Right renal pelvis (tissue), 4 donors: ENCODE data around the gene NLE1. TPM values are rescaled to one million over a fixed set of nuclear protein-coding genes. Genes with fewer than 3 reads are reported as not detected.
"Not testable (repeated sequence)": the region's sequence is repeated elsewhere in the genome, so short reads cannot be mapped to it uniquely, and the experiment has no call there.

Experiments
- DNase-seq, 4 donors: peaks; one replicate each; pipeline ENCODE4 v3.0.0-alpha.2; 2013; ENCODE audit warnings: low read depth in 4 of 4, low spot score in 3 of 4, missing footprints in 1 of 4
- polyA plus RNA-seq, 4 donors: library from polyadenylated mRNA; unstranded; fragments of 120-200 nt; gene quantifications; one replicate each; pipeline ENCODE4 v1.2.1, GENCODE V29; 2013; ENCODE audit not compliant: insufficient read length in 4 of 4

NLE1 gene
- polyA plus RNA-seq, 4 donors, result 15.8 to 20.8 (median 18.8) TPM

DNA sequence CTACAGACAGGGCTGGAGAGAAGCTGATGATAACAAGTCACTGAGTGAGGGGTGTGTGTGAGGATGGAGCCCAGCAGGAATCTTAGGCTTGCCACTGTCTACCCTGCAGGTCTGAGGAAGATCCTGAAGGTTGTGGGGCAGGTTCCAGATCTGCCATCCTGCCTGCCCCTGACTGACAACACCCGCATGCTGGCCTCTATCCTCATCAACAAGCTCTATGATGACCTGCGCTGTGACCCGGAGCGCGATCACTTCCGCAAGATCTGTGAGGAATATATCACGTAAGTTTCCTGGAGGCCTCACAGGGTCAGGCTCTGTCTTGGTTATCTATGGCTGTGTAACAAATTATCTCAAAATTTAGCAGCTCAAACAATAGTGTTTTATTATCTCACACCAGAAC, 21.8 kb upstream of the NLE1 start:
- DNase-seq, result no peak

DNA sequence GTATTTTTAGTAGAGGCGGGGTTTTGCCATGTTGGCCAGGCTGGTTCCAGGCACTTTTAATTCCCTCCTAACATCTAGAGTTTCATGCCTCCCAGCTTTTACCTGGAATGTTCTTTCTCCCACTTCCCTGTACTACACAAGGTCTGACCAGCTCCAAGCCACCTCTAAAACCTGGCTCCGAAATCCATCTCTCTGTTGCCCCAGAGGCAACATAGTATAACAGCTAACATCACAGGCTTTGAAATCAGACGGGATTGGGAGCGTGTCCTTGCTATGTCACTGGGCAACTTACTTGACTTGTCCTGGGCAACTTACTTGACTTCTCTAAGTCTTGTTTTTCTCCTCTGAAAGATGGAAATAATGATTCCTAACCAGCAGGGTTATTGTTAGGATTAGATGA, 20.7 kb upstream of the NLE1 start:
- no peak for DNase-seq

DNA sequence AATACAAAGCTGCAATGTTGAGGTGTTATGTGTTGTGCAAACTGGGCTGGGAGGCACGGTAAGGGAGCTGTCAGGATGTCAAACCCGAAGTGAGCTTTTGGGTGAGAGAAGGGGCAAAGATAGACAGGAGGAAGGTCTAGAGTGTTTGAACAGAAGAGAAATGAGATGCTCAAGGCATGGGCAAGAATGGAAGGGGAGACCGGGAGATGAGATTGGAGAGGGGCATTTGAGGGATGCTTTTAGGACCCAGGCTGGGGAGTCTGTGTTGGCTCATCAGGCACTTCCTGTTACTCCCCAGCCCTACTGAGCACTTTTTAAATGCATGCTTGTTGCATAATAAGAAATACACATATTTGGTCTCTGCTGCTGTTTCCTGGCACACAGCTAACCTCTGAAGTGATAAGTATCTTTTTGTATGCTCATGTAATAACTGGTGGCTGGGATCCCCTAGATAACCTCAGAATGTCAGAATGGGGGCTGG, 19.2 kb upstream of the NLE1 start:
- DNase-seq, result no peak

DNA sequence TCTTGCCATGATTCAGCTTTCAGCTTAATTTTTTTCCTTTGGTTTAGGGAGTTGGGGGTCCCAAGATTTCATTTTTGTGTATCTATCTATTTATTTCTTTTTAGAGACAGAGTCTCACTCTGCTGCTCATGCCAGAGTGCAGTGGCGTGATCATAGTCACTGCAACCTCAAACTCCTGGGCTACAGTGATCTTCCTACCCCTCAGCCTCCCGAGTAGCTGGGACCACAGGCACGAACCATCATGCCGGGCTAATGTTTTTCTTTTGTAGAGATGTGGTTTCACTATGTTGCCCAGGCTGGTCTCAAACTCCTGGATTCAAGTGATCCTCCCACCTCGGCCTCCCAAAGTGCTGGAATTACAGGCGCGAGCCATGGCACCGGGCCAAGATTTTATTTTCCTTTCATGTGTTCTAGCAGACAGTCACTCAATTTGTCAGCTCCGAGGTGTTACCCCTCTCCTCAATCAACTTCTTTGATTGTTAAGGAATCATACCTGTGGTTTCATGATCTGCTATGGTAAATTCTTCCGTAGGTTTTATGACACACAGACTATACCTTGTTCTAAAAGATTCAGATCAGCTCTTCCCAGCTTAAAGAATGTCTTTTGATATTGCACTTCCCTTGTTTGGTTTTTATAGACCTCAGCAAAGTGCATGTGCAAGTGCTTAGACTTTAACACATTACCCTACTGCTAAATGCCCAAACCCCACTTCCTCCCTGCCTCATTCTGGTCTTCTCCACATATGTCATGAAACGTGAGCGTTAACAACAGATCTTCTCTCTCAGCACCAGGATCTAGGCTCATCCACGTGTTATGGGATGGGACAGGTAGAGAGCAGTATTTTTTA, 18.5 kb upstream of the NLE1 start:
- DNase-seq, result no peak

DNA sequence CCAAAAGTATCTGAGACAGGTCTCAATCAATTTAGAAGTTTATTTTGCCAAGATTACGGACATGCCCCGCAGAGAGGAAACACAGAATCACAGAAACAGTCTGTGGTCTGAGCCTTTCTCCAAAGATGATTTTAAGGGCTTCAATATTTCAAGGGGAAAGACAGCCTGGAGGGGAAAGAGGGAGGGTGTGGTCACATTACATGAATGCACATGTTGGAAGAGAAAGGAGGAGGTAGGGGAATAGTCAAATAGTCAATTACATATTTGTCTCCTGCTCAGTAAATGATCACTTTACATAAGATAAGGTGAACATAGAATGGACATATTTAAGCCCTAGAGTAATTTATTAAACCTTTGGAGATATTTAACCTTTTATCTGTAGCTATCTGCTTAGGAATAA, 17.8 kb upstream of the NLE1 start:
- no peak for DNase-seq

DNA sequence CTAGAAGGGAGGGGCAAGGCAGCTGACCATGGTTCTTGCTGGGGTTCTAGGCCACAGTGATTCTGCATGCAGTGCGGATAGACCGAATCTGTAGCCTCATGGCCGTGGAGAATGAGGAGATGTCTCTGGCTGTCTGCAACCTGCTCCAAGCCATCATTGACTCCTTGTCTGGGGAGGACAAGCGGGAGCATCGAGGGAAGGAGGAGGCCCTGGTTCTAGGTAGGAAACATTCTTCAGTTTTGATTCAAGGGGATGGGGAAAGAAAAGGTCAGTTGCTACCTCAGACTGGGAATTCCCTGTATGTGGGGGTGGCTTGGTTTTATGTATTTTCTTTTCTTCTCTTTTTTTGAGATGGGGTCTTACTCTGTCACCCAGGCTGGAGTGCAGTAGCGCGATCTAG, 13.1 kb upstream of the NLE1 start:
- no peak for DNase-seq

DNA sequence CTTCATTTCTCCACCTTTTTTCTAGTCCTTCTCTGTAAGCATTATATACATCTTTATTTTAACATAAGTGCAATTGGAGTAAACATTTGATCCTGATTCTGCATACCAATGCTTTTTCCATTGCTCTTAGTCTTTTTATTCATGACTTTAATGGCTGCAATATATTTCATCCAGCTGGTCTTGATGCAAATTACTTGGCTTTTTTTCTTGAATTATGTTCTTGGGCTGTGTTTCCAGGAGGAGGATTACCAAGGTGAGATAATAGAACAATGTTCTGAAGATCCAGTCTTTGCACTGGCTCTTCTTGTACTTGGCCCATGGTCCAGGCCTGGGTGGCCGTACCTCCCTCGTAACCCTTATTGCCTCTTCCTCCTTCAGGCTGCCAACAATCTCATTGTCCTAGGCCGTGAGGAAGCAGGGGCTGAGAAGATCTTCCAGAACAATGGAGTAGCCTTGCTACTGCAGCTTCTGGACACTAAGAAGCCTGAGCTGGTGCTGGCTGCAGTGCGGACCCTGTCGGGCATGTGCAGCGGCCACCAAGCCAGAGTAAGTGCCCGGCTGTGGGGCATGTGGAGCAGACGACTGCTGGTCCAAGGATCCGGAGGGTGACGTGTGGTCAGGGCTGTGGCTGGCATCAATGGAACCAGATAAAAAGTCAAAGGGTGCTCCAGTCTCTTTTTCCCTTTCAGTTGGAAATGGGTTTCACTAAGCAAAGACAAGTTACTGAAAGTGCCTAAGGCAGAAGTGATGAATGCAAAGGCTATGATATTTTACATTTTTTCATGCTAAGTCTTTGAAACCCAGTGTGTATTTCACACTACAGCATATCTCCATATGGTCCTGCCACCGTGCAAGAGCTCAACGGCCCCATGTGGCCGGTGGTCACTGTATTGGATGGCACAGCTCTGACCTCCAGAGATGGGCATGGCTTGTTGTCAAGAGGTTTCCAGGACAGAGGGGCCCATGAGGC, 12.4 kb upstream of the NLE1 start:
- no peak for DNase-seq

DNA sequence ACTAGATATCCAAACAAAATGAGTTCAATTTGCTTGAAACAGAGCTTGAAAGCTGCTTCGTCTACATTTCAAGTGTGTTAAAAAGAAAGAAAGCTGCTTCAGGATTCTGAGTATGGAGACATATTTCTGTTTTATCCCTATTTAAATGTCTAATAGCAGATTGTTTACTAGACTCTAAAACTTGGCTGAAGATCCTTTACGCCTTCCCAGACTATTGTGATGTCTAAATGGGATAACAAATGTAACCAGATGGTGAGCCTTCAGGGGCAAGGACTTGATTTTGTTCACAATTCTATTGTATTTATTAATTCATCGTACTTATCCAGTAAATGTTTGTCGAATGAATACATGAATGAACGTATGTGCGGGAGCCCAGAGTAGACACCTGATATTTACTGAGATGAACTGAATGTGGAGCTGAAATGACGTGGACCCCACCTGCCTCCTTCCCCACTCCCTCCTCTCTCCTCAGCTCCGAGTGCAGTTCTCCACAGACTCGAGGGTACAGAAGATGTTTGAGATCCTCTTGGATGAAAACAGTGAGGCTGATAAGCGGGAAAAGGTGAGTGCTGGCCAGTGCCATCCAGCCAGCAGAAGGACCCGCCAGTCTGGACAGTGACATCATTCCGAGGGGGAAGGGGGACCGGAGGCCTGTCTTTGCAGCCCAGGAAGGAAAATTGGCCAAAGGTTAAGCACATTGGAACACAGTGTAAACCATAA, 10.5 kb upstream of the NLE1 start:
- DNase-seq, result no peak

DNA sequence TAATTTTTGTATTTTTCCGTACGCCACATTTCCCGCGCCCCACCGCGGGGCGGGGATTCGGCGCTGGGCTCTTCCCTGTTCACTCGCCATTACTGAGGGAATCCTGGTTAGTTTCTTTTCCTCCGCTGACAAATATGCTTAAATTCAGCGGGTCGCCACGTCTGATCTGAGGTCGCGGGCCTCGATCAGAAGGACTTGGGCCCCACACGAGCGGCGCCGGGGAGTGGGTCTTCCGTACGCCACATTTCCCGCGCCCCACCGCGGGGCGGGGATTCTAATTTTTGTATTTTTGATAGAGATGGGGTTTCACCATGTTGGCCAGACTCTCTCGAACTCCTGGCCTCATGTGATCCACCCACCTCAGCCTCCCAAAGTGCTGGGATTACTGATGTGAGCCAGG, 9.0 kb upstream of the NLE1 start:
- not testable (repeated sequence) for DNase-seq

DNA sequence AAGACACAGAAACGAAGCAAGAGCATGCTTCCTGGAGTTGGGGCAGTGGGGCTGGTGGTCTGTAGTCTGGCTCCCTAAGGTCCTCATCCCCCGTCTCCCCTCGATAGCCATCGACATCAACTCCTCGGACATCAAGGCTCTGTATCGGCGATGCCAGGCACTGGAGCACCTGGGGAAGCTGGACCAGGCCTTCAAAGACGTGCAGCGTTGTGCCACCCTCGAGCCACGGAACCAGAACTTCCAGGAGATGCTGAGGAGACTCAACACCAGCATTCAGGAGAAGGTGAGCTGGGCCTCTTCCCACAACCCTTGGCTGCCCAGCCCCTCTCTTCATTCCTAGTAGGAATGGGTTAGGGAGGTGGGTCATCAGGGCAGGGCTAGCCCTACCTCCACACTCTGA, 7.8 kb upstream of the NLE1 start:
- DNase-seq, result no peak

DNA sequence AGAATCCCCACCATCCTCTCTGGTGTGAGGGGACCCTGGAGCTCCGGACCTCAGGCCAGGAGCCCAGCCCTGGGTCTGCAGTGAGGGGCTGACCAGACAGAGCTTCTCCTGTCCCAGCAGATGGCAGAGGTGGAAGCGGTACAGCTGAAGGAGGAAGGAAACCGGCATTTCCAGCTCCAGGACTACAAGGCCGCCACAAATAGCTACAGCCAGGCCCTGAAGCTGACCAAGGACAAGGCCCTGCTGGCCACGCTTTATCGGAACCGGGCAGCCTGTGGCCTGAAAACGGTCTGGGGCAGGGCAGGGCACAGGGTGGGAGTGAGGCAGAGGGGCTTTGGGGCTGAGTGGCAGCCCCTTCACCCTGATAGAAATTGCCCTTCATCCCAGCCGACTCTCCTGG, 6.0 kb upstream of the NLE1 start:
- no peak for DNase-seq

DNA sequence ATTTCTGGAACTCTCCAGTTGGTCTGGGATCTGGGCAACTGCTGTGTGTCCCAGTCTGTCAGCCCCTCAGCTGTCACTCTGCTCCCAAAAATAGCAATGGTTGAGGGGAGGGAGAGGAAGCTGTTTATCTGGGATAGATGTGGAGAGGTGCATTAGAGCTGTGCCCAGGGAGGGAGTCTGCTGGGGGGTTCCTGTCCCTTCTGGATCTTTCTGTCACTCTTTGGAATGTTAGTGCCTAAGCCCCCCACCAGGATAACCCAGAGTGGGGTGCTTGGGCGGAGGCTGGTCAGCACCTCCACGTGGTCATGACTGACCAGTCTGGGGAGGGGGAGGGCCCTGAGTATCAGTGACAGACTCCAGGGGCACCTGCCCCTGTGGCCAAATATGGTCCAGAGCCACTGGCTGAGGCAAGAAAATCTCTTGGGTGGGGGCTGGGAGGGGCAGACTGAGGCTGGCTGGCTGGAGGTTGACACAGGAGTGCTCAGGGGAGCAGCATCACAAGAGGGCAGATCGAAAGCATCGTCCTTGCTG, 5.3 kb upstream of the NLE1 start, which contains the start of gene UNC45B:
Gene UNC45B (plus strand): TSS at position 443 of the 531 bp plus-strand sequence. CDS start 447 bp downstream, outside the sequence.
- DNase-seq, result no peak

DNA sequence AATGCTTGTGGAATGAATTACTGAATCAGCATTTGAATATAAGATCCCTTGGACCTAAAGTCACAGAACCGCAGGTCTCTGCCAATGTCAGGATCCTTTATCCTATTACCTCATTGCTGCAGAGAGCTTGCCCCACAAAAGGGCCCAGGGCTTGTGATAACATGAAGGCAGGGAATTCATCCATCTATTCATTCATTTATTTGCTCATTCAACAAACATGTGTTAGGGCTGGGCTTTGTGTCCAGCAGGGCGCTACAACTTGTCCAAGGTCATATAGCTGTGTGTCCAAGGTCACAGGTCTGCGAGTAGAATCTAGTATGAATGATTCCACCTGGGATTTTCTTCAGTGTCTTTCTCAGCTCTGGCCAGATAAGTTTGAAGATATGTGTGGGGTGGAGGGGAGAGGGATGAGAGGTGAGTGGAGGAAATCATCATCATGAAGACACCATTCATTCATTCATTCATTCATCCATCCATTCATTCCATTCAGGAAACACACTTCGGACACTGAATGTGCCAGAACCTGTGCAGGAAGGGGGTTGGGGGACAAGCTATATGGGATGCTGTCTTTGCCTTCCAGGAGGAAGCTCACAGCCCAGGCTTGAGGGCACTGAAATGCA, 4.2 kb upstream of the NLE1 start:
- DNase-seq, result no peak

DNA sequence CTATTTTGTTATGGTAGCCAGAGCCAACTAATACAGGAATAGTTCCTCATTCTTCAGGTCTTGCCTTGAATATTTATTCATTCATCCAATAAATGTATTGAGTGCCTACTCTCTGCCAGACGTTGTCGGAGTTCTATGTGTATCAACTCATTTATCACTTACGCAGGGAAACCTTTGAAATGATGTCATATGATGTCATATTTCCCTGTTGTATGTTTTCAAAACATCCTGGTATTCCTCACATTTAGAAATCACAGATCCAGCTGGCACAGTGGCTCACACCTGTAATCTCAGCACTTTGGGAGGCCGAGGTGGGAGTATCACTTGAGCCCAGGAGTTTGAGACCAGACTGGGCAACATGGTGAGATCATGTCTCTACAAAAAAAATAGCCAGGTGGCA, 2.7 kb upstream of the NLE1 start:
- DNase-seq, result no peak

DNA sequence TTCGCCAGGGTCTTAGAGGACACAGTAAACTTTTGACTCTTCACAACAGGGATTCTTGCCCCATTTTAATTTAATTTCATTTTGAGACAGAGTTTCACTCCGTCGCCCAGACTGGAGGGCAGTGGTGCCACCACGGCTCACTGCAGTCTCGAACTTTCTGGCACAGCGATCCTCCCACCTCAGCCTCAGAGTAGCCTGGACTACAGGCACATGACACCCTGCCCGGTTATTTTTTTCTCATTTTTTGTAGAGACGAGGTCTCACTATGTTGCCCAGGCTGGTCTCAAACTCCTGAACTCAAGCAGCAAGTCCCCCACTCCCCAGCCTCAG, 329 bp upstream of the NLE1 start:
- DNase-seq, result no peak

DNA sequence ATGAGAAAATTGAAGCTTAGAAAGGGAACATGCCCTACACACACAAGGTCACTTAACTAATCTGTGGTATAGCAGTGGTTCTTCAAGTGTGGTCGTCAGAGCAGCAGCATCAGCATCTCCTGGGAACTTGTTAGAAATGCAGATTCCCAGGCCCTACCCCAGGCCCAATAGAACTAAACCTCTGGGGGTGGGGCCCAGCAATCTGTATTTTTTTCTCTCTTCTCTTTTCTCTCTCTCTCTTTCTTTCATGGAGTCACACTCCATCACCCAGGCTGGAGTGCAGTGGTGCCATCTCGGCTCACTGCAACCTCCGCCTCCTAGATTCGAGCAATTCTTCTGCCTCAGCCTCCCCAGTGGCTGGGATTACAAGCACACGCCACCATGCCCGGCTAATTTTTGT, 3.9 kb downstream of the NLE1 start:
- DNase-seq, result no peak

DNA sequence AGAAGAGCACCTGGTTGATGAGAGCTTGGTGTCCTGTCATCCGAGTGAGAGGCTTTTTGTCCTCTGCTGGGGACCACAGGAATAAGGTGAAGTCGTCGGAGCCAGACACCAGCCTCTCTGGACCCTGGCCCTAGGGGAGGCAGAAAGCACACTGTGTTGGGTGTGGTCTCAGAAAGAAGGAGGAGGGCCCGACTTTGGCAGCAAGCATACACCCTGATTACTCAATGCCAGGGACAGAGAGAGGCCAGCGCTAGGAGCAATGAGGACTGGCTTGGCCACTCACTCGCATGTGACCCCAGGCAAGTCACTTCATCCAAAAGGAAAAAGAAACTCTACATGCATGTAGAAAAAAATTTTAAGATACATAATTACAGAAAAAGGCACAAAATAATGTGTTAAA, 6.8 kb downstream of the NLE1 start:
- DNase-seq, result no peak

DNA sequence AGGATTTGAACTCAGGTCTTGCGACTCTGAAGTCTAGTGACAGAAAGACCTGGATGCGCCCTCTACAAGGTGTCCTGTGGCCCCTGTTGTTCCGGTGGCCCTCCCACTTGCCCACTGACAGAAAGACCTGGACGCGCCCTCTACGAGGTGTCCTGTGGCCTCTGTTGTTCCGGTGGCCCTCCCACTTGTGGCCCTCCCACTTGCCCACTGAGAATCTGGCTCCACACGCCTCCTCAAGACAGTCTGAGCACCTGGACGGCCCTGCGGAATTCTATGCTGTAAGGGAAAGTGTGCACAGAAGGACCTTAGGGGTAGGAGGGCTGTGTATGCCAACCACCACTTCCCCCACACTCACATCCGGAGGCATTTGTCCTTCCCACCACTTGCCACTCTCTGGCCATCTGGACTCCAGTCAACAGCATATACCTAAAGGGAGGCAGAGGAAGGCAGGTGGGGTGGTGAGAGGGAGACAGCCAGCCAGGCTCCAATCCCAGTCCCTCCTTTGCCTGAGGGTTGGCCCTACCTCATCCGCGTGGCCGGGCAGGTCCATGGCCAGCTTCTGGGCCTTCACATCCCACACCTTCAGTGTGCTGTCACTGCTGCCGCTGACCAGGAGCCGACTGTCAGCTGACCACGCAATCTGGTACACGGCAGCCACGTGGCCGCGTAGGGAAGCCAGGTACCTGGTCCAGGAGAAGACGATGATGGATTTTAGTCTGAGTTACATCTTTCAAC, 9.1 kb downstream of the NLE1 start:
- DNase-seq, result no peak

DNA sequence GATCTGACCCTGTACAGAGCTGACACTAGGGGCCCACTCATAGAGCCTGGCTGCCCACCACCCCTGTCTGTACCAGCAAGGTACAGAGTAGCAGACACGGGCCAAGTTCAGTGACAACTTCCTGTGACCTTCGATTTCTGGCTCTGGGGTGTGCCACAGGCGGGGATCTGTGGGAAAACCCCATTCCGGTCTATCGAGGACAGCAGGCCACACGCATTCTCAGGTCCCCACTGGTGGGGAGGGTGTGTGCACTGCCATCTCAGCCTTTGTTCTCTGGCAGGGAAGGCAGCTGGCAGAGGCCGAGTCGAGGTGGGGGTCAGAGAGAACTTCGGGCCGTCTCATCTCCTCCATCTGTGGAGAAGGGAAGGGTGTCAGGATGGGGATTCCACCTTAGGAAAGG, 10.0 kb downstream of the NLE1 start:
- no peak for DNase-seq

DNA sequence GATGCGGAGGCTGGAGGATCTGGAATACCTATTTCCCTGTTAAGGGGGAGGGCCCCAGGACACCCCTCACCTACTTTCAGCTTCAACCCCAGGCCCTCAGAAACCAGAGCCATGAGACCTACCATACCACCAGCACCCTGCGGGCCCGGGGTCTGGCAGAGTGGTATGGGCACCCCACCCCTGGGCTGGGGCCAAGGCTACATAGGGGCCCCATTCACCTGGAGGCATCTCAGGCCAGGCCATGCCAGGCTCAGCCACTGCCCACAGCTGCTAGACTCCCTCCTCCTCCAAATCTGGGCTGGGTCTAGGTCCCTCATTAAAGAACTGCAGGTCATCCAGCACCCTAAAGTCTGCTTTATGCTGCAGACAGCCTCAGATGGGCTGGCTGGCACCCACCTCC, 11.7 kb downstream of the NLE1 start:
- DNase-seq, result no peak
